OCI-LY7 (cell line): Measurements from ENCODE around the gene ALOX5. TPM values are rescaled to one million over a fixed set of nuclear protein-coding genes. Genes with fewer than 3 reads are reported as not detected.

Experiments
- BruUV-seq: library from RNA; stranded (reverse); fragments of 400-500 nt; replicated peaks from 2 replicates; lab custom pipeline; 2021; lab: Mats Ljungman, UMichigan
- CTCF ChIA-PET: fragments of 300-600 bp; sonication (Branson Sonifier 250); formaldehyde crosslinking; loops from one replicate; lab custom pipeline; 2022; ENCODE audit warnings: antibody characterized with exemption; ENCODE audit not compliant: unreplicated experiment; lab: Charles Lee
- POLR2A ChIA-PET: fragments of 300-600 bp; sonication (Branson Sonifier 250); formaldehyde crosslinking; loops from one replicate; lab custom pipeline; 2022; ENCODE audit warnings: antibody characterized with exemption; lab: Charles Lee
- DNase-seq: peaks from one replicate; pipeline ENCODE4 v3.0.0-alpha.2; 2015; ENCODE audit warnings: low spot score
- H2AFZ ChIP-seq: fragments of 200-600 bp; sonication (generic), shearing (Covaris generic); 2 replicates; pipeline ENCODE4 v1.6.1; 2014; ENCODE audit warnings: mild to moderate bottlenecking, antibody characterized with exemption, low read length, moderate library complexity
- H3K27ac ChIP-seq: fragments of 200-600 bp; sonication (generic); 2 replicates; pipeline ENCODE4 v1.5.1; 2014; ENCODE audit warnings: mixed run types, low read depth, mild to moderate bottlenecking, moderate library complexity, low read length, inconsistent platforms; ENCODE audit not compliant: poor library complexity, severe bottlenecking
- H3K36me3 ChIP-seq: fragments of 200-600 bp; sonication (generic); 2 replicates; pipeline ENCODE4 v1.6.1; 2014; ENCODE audit warnings: mild to moderate bottlenecking, antibody characterized with exemption, low read length, moderate library complexity, mixed read lengths; ENCODE audit not compliant: insufficient read depth
- H3K4me1 ChIP-seq: fragments of 200-600 bp; sonication (generic); 2 replicates; pipeline ENCODE4 v1.5.1; 2014; ENCODE audit warnings: mild to moderate bottlenecking, low read length; ENCODE audit not compliant: insufficient read depth, poor library complexity, severe bottlenecking
- H3K4me2 ChIP-seq: fragments of 200-600 bp; sonication (generic); 2 replicates; pipeline ENCODE4 v1.6.1; 2014; ENCODE audit warnings: mild to moderate bottlenecking, low read length
- H3K4me3 ChIP-seq: fragments of 200-600 bp; sonication (generic); 2 replicates; pipeline ENCODE4 v1.5.1; 2014; ENCODE audit warnings: mild to moderate bottlenecking, low read depth, low read length; ENCODE audit not compliant: poor library complexity, severe bottlenecking
- H3K79me2 ChIP-seq: fragments of 200-600 bp; sonication (generic); 2 replicates; pipeline ENCODE4 v1.6.1; 2016; ENCODE audit warnings: low read depth, mild to moderate bottlenecking, low read length, moderate library complexity, mixed read lengths; ENCODE audit not compliant: insufficient read depth
- H3K9me2 ChIP-seq: fragments of 200-600 bp; sonication (generic); 2 replicates; pipeline ENCODE4 v1.6.1; 2016; ENCODE audit warnings: mild to moderate bottlenecking, low read length, mixed read lengths; ENCODE audit not compliant: insufficient read depth
- H3K9me3 ChIP-seq: fragments of 200-600 bp; sonication (generic); 2 replicates; pipeline ENCODE4 v1.6.1; 2014; ENCODE audit warnings: mild to moderate bottlenecking, mixed run types, low read length, mixed read lengths
- H4K20me1 ChIP-seq: fragments of 200-600 bp; sonication (generic); 2 replicates; pipeline ENCODE4 v1.6.1; 2014; ENCODE audit warnings: mild to moderate bottlenecking, antibody characterized with exemption, low read length, moderate library complexity, mixed read lengths; ENCODE audit not compliant: insufficient read depth
- EZH2phosphoT487 ChIP-seq: fragments of 200-600 bp; sonication (generic); IDR thresholded peaks from 2 replicates; pipeline ENCODE4 v1.6.1; 2018; ENCODE audit warnings: low read depth, borderline replicate concordance, mild to moderate bottlenecking, mixed run types, antibody characterized with exemption, low read length, moderate library complexity, mixed read lengths
- intact Hi-C: fragments of 100-400 bp; cut with micrococcal nuclease; formaldehyde crosslinking; loops from one replicate; pipeline ENCODE4 v1.10.0; 2022; ENCODE audit not compliant: unreplicated experiment
- total RNA-seq, 2 experiments: library from RNA; depleted of rRNA in 1 of 2; stranded (reverse); fragments of >200 nt in 1 of 2; shearing (Covaris generic) in 1 of 2; gene quantifications; 2 replicates each; pipeline ENCODE4 v1.2.3, GENCODE V29; 2014 to 2022
- TF ChIP-seq, protein P1 (sequence below): fragments of 200-600 bp; sonication (generic); conservative IDR thresholded peaks from 2 replicates; pipeline ENCODE4 v1.5.1; 2014; ENCODE audit warnings: mild to moderate bottlenecking, antibody characterized with exemption, low read length, moderate library complexity, mixed read lengths

ALOX5 gene
- total RNA-seq, 2 experiments from 2014 or later, result 139 to 164 TPM

DNA sequence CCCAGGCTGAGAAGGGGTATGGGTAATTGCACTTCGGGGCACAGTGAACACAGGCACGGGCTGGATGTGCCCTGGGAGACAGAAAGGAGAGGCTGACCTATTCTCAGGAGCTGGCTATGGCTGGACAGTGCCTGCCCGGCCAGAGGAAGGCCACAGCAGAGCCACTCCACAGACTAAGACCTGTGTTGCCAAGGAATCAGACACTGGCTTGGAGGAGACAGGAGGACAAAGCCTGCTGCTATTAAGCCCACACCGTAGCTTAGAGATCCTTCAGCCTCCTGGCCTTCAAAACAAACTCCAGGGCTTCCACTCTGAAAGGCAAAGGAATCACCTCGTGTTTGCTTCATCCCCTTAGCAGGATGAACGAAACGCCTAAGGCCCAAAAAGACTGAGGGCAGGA is 82.2 kb downstream of the ALOX5 start:
- peaks cover 39% of the 10 kb centered on the region for H3K4me1 ChIP-seq
- no peaks in the 10 kb centered on the region for H4K20me1 ChIP-seq
- H3K27ac ChIP-seq, result no peak overlapping the region
- no peaks in the 10 kb centered on the region for H3K9me2 ChIP-seq
- no peaks in the 10 kb centered on the region for H3K9me3 ChIP-seq
- TF ChIP-seq, protein P1, sequence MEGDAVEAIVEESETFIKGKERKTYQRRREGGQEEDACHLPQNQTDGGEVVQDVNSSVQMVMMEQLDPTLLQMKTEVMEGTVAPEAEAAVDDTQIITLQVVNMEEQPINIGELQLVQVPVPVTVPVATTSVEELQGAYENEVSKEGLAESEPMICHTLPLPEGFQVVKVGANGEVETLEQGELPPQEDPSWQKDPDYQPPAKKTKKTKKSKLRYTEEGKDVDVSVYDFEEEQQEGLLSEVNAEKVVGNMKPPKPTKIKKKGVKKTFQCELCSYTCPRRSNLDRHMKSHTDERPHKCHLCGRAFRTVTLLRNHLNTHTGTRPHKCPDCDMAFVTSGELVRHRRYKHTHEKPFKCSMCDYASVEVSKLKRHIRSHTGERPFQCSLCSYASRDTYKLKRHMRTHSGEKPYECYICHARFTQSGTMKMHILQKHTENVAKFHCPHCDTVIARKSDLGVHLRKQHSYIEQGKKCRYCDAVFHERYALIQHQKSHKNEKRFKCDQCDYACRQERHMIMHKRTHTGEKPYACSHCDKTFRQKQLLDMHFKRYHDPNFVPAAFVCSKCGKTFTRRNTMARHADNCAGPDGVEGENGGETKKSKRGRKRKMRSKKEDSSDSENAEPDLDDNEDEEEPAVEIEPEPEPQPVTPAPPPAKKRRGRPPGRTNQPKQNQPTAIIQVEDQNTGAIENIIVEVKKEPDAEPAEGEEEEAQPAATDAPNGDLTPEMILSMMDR, result no peak
- H3K4me2 ChIP-seq, result no peak overlapping the region
- ChIA-PET CTCF (no interaction called here), POLR2A (no interaction called here)
- intact Hi-C loops, result no loop called here
- BruUV-seq, result no TSS peak
- H3K4me3 ChIP-seq, result no peak overlapping the region
- H3K36me3 ChIP-seq, result peaks cover 16% of the 10 kb centered on the region; the same call in 1 of the 2 replicates
- no peak overlapping the region for H2AFZ ChIP-seq
- no peaks in the 10 kb centered on the region for H3K79me2 ChIP-seq
- no peak for DNase-seq

DNA sequence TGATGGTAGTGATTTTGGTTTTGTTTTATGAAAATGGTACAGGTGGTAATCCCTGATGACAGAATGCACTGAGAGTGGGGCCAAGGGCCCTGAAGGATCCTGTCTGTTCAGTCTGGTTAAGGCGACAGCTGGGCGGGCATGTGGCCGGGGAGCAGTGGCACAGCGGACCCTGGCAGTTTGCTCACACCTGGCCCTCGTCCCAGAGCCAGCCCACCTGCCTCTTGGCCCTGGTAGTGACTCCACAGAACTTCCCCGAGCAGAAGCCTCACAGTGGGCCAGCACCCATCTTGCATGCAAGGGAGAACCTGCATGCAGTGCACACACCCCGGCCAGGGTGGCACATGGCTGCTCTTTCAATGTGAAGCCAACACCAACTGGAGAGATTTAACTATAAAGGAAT is 82.8 kb downstream of the ALOX5 start:
- POLR2A ChIA-PET, result no interaction called here
- no TSS peak for BruUV-seq
- TF ChIP-seq, protein P1, result no peak
- no peak for TF ChIP-seq EZH2phosphoT487

GRCh38 chr10:45457487-45457886 is 83.5 kb downstream of the ALOX5 start:
- DNase-seq, result no peak
- TF ChIP-seq EZH2phosphoT487, result no peak
- TF ChIP-seq, protein P1, result no peak
- CTCF ChIA-PET, result no interaction called here
- Histone ChIP-seq H3K79me2 (no peaks in the 10 kb centered on the region), H3K4me2 (no peak overlapping the region), H3K4me1 (peaks cover 50% of the 10 kb centered on the region), H3K27ac (no peak overlapping the region), H3K9me3 (no peaks in the 10 kb centered on the region), H4K20me1 (no peaks in the 10 kb centered on the region), H3K36me3 (peaks cover 16% of the 10 kb centered on the region; the same call in 1 of the 2 replicates), H3K4me3 (no peak overlapping the region), H3K9me2 (no peaks in the 10 kb centered on the region), H2AFZ (no peak overlapping the region)
- no TSS peak for BruUV-seq
- POLR2A ChIA-PET, result no interaction called here
- intact Hi-C loops, result no loop called here

More for the DNA sequence above, 82.8 kb downstream of the ALOX5 start:
- CTCF ChIA-PET, result no interaction called here
- Histone ChIP-seq H3K9me2 (no peaks in the 10 kb centered on the region), H3K9me3 (no peaks in the 10 kb centered on the region), H3K4me1 (peaks cover 45% of the 10 kb centered on the region), H3K4me2 (no peak overlapping the region), H3K36me3 (peaks cover 16% of the 10 kb centered on the region; the same call in 1 of the 2 replicates), H3K27ac (no peak overlapping the region), H3K79me2 (no peaks in the 10 kb centered on the region), H2AFZ (no peak overlapping the region), H3K4me3 (no peak overlapping the region), H4K20me1 (no peaks in the 10 kb centered on the region)
- intact Hi-C loops, result no loop called here
- DNase-seq, result no peak
